Central memory CD4-positive, alpha-beta T cell (primary cell): ENCODE measurements around the gene SLC7A7.
"Not testable (repeated sequence)": the region's sequence is repeated elsewhere in the genome, so short reads cannot be mapped to it uniquely, and the experiment has no call there.

Experiments
- DNase-seq: peaks from one replicate; pipeline ENCODE4 v3.0.0; 2022

The SLC7A7 gene

GRCh38 chr14:22748206-22748605 lies 67.0 kb downstream of the SLC7A7 start:
- DNase-seq = no peak

- DNase-seq = no peak
Observed at GRCh38 chr14:22747769-22748168, 67.5 kb downstream of the SLC7A7 start.

GRCh38 chr14:22740020-22740419 lies 75.2 kb downstream of the SLC7A7 start:
- no peak for DNase-seq

GRCh38 chr14:22739423-22739822 lies 75.8 kb downstream of the SLC7A7 start:
- DNase-seq = no peak

- DNase-seq = no peak
Observed at GRCh38 chr14:22737052-22737451, 78.2 kb downstream of the SLC7A7 start.

- DNase-seq = not testable (repeated sequence)
Observed at GRCh38 chr14:22736384-22736783, 78.9 kb downstream of the SLC7A7 start.

GRCh38 chr14:22735096-22735495 lies 80.1 kb downstream of the SLC7A7 start:
- DNase-seq = no peak

GRCh38 chr14:22733829-22734228 lies 81.4 kb downstream of the SLC7A7 start:
- no peak for DNase-seq

GRCh38 chr14:22732062-22732461 lies 83.2 kb downstream of the SLC7A7 start:
- DNase-seq = not testable (repeated sequence)

GRCh38 chr14:22726012-22726411 lies 89.2 kb downstream of the SLC7A7 start:
- no peak for DNase-seq

- not testable (repeated sequence) for DNase-seq
Observed at GRCh38 chr14:22725374-22725773, 89.9 kb downstream of the SLC7A7 start.

- DNase-seq = not testable (repeated sequence)
Observed at GRCh38 chr14:22724847-22725246, 90.4 kb downstream of the SLC7A7 start.

- DNase-seq = no peak
Observed at GRCh38 chr14:22723815-22724214, 91.4 kb downstream of the SLC7A7 start.
